ENCODE measurements around the gene HLA-DRA. TPM values are rescaled to one million over a fixed set of nuclear protein-coding genes. Genes with fewer than 3 reads are reported as not detected.

HLA-DRA gene
- total and polyA plus RNA-seq, 7 donors: 101 to 1,090 (median 137) TPM

DNA sequence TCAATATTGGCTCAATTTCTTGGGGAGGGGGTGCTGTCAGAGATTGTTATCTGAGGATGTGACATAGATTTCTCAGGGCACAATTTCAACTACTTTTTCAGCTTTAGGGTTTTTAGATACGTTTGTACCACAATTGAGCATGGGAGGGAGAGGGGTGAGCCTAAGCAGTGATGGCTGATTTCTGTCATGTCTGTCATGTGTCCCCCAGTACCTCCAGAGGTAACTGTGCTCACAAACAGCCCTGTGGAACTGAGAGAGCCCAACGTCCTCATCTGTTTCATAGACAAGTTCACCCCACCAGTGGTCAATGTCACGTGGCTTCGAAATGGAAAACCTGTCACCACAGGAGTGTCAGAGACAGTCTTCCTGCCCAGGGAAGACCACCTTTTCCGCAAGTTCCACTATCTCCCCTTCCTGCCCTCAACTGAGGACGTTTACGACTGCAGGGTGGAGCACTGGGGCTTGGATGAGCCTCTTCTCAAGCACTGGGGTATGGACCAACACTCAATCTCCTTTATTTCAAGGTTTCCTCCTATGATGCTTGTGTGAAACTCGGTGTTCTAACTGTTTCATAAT lies 3.4 kb downstream of the HLA-DRA start:
- intact Hi-C loops (cut with DNase I): no loop called here
- Histone ChIP-seq H3K9me3 (no peaks in the 10 kb centered on the region), H3K36me3 (no peaks in the 10 kb centered on the region), H3K27ac (no peak overlapping the region), H3K4me1 (peaks cover 0 to 3% (median 0%) of the 10 kb centered on the region in 4 donors), H3K27me3 (no peaks in the 10 kb centered on the region), H3K4me3 (no peak overlapping the region)
- TF ChIP-seq, protein P1, sequence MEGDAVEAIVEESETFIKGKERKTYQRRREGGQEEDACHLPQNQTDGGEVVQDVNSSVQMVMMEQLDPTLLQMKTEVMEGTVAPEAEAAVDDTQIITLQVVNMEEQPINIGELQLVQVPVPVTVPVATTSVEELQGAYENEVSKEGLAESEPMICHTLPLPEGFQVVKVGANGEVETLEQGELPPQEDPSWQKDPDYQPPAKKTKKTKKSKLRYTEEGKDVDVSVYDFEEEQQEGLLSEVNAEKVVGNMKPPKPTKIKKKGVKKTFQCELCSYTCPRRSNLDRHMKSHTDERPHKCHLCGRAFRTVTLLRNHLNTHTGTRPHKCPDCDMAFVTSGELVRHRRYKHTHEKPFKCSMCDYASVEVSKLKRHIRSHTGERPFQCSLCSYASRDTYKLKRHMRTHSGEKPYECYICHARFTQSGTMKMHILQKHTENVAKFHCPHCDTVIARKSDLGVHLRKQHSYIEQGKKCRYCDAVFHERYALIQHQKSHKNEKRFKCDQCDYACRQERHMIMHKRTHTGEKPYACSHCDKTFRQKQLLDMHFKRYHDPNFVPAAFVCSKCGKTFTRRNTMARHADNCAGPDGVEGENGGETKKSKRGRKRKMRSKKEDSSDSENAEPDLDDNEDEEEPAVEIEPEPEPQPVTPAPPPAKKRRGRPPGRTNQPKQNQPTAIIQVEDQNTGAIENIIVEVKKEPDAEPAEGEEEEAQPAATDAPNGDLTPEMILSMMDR (IDR thresholded peaks at IDR 0.05): no peak
- no peak for TF ChIP-seq POLR2AphosphoS5 (IDR thresholded peaks at IDR 0.05)
- TF ChIP-seq POLR2A (IDR thresholded peaks at IDR 0.05): no peak
- no peak for TF ChIP-seq EP300 (IDR thresholded peaks at IDR 0.05)
- DNase-seq: no peak
- WGBS, 2 donors: 76 to 84% methylated on average over 8 of the region's 8 CpGs

DNA sequence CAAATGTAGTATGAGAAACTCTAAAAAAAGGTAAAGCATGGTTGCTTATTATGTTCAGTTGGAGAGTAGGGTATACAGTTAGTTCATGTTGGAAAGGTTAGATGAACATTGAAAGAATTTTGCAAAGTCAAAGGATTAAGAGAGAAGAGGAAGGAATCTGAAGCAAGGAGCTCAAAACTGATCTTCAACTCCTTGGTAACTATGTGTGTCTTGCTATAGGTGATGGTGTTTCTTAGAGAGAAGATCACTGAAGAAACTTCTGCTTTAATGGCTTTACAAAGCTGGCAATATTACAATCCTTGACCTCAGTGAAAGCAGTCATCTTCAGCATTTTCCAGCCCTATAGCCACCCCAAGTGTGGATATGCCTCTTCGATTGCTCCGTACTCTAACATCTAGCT lies 4.7 kb downstream of the HLA-DRA start:
- Histone ChIP-seq H3K27me3 (no peaks in the 10 kb centered on the region), H3K4me3 (no peak overlapping the region), H3K9me3 (no peaks in the 10 kb centered on the region), H3K36me3 (no peaks in the 10 kb centered on the region), H3K4me1 (peaks cover 0 to 3% (median 0%) of the 10 kb centered on the region in 4 donors), H3K27ac (no peak overlapping the region)
- no peak for DNase-seq
- no peak for TF ChIP-seq POLR2A (IDR thresholded peaks at IDR 0.05)
- TF ChIP-seq EP300 (IDR thresholded peaks at IDR 0.05): no peak
- TF ChIP-seq, protein P1 (IDR thresholded peaks at IDR 0.05): no peak
- TF ChIP-seq POLR2AphosphoS5 (IDR thresholded peaks at IDR 0.05): no peak
- intact Hi-C loops (cut with DNase I): no loop called here
- 78 to 91% methylated on average over 2 of the region's 2 CpGs for WGBS, 2 donors

DNA sequence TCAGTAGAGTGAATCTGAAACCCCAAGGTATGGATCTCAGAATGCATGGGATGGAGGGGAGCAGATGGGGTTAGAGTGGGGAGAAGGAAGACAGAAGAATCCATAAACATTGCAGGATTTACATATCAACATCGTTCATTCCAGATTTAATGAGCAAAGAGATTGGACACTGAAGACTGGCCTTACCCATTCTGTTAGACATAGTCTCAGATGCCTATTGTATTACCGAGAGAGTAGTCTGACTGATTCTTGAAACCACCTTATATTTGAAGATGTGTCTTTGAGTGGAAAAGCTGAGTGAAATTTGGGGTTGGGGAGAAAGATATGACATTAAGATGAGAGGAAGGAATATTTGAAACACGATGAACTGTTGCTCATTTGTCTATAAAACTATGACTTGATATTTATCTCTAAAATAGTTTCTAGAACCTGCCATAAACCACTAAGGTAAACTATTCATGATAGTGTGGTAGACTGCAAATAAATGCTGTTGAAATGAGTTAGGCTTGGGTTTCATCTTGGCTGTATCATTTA lies 5.7 kb downstream of the HLA-DRA start:
- Histone ChIP-seq H3K27ac (no peak overlapping the region), H3K4me1 (peaks cover 0 to 3% (median 0%) of the 10 kb centered on the region in 4 donors), H3K36me3 (no peaks in the 10 kb centered on the region), H3K27me3 (no peaks in the 10 kb centered on the region), H3K4me3 (no peak overlapping the region), H3K9me3 (no peaks in the 10 kb centered on the region)
- WGBS, 2 donors: 67 to 68% methylated on average over 3 of the region's 3 CpGs
- intact Hi-C loops (cut with DNase I): no loop called here
- no peak for TF ChIP-seq POLR2A (IDR thresholded peaks at IDR 0.05)
- no peak for DNase-seq

DNA sequence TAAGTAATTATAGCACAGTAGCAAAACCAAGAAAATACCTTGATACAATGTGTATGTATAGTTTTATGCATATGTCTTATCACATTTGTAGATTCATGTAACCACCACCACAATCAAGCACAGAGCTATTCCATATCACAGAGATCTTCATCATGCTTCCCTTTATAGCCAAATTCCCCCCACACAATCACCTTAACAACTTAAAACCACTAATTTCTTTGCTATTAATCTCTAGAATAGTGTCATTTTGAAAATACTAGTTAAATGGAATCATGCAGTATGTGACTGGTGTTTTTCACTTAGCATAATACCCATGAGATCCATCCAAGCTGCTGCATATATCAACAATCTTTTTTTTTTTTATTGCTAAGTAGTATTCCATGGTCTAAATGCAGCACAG lies 8.2 kb downstream of the HLA-DRA start:
- no peak overlapping the region for H3K4me3 ChIP-seq
- no peak for DNase-seq
- intact Hi-C loops (cut with DNase I): no loop called here
- no peaks in the 10 kb centered on the region for H3K27me3 ChIP-seq
- TF ChIP-seq, protein P1 (IDR thresholded peaks at IDR 0.05): no peak
- TF ChIP-seq EP300 (IDR thresholded peaks at IDR 0.05) (no peak), POLR2A (IDR thresholded peaks at IDR 0.05) (no peak), POLR2AphosphoS5 (IDR thresholded peaks at IDR 0.05) (no peak)
- H3K4me1 ChIP-seq: peaks cover 0 to 3% (median 0%) of the 10 kb centered on the region in 4 donors
- H3K27ac ChIP-seq: no peak overlapping the region
- no peaks in the 10 kb centered on the region for H3K9me3 ChIP-seq
- H3K36me3 ChIP-seq: no peaks in the 10 kb centered on the region

DNA sequence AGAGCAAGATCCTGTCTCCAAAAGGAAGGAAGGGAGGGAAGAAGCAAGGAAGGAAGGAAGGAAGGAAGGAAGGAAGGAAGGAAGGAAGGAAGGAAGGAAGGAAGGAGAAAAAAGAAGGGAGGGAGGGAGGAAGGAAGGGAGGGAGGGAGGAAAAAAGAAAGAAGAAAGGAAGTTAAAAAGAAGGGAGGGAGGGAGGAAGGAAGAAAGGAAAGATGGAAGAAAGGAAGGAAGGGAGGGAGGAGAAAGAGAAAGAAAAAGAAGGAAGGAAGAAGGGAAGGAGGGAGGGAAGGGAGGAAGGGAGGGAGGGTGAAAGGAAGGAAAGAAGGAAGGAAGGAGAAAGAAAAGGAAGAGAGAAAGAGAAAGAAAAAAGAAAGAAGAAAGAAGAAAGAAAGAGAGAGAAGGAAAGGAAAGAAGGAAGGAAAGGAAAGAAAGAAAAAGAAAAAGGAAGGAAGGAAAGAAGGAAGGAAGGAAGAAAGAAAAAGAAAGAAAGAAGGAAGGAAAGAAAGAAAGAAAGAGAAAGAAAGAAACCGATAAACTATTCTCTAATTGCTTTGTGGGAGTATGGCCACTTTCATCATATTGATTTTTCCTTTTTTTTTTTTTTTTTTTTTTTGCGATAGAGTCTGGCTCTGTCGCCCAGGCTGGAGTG lies 9.5 kb downstream of the HLA-DRA start:
- WGBS, 2 donors: 70 to 89% methylated on average over 3 of the region's 3 CpGs
- Histone ChIP-seq H3K36me3 (no peaks in the 10 kb centered on the region), H3K4me1 (peaks cover 0 to 3% (median 0%) of the 10 kb centered on the region in 4 donors), H3K9me3 (no peaks in the 10 kb centered on the region), H3K27ac (no peak overlapping the region), H3K27me3 (no peaks in the 10 kb centered on the region), H3K4me3 (no peak overlapping the region)
- no peak for TF ChIP-seq EP300 (IDR thresholded peaks at IDR 0.05)
- TF ChIP-seq POLR2AphosphoS5 (IDR thresholded peaks at IDR 0.05): no peak
- TF ChIP-seq POLR2A (IDR thresholded peaks at IDR 0.05): no peak
- TF ChIP-seq, protein P1 (IDR thresholded peaks at IDR 0.05): no peak
- intact Hi-C loops (cut with DNase I): no loop called here
- DNase-seq: no peak

Data from sigmoid colon (tissue), 7 donors.